Measurements from ENCODE around the gene ZNF892.

Gene ZNF892

GRCh38 chr2:95165371-95166064 is 41.8 kb upstream of the ZNF892 start, which contains the start of gene ZNF2 (continued):
- TF ChIP-seq ZNF280D (tag by site-specific recombination; IDR thresholded peaks at IDR 0.05) (no peak), ZNF239 (tag by site-specific recombination; IDR thresholded peaks at IDR 0.05) (no peak), ZNF221 (tag by site-specific recombination; IDR thresholded peaks at IDR 0.05; ENCODE audit: borderline replicate concordance) (no peak), ZNF747 (tag by site-specific recombination; IDR thresholded peaks at IDR 0.05) (no peak), INSM2 (tag by site-specific recombination; IDR thresholded peaks at IDR 0.05) (no peak), ZNF473 (tag by site-specific recombination; IDR thresholded peaks at IDR 0.05) (no peak), ZNF768 (tag by site-specific recombination; IDR thresholded peaks at IDR 0.05) (no peak), HIC1 (tag by site-specific recombination; IDR thresholded peaks at IDR 0.05) (no peak), ZNF704 (tag by site-specific recombination; IDR thresholded peaks at IDR 0.05) (0 out of 2 replicates have a peak, but pooled peaks have one; percentile 22), BCL6B (tag by site-specific recombination; IDR thresholded peaks at IDR 0.05) (peak; percentile 55), ZNF791 (tag by site-specific recombination; IDR thresholded peaks at IDR 0.05) (no peak), REPIN1 (tag by site-specific recombination; IDR thresholded peaks at IDR 0.05; ENCODE audit: low read depth) (no peak)

- CTCF ChIA-PET, result interaction anchor here (1.0 kb wide), 1 partner anchor 180 kb away, joined by 4 read pairs; no protein-coding TSS in a partner anchor
- no peaks in the 10 kb centered on the region for H3K4me1 ChIP-seq (ENCODE audit: control insufficient read depth, insufficient read depth, low read length)
- H3K36me3 ChIP-seq (ENCODE audit: control insufficient read depth in 2 of 2, insufficient read depth in 1 of 2, low read length in 2 of 2), result peaks cover 0 to 6% of the 10 kb centered on the region in 2 experiments; a peak in 1 of 3 replicates
- H3K9me3 ChIP-seq (ENCODE audit: control insufficient read depth, insufficient read depth, low read depth, low read length), result no peaks in the 10 kb centered on the region
- TF ChIP-seq ZNF335 (tag by site-specific recombination; conservative IDR thresholded peaks at IDR 0.05) (peak; percentile 9; the same call in 1 of the 2 replicates), ZNF239 (tag by site-specific recombination; IDR thresholded peaks at IDR 0.05) (no peak), ZBTB20 (tag by site-specific recombination; IDR thresholded peaks at IDR 0.05) (peak; percentile 22; the same call in 1 of the 2 replicates), ZNF221 (tag by site-specific recombination; IDR thresholded peaks at IDR 0.05; ENCODE audit: borderline replicate concordance) (no peak), ZBTB10 (tag by site-specific recombination; IDR thresholded peaks at IDR 0.05) (0 out of 2 replicates have a peak, but pooled peaks have one; percentile 55)
- POLR2A ChIA-PET, result interaction anchor here (0.7 to 1.4 kb wide), 2 partner anchors 8 to 44 kb away, joined by 3 to 5 read pairs; partner anchors contain the start of gene MRPS5
- peak overlapping the region; percentile 98 for H3K4me3 ChIP-seq (ENCODE audit: low read depth, low read length)
- H3K27ac ChIP-seq (ENCODE audit: extremely low read depth, low read depth, low read length), result peak overlapping the region; percentile 33; the same call in 1 of the 2 replicates
Measured at GRCh38 chr2:95166065-95166763, 41.1 kb upstream of the ZNF892 start.
